Choroid plexus epithelial cell (primary cell): ENCODE measurements around the gene ATRX.
A peak's percentile ranks its signal among the peaks of the same experiment; 100 is the strongest.
"Not testable (repeated sequence)": the region's sequence is repeated elsewhere in the genome, so short reads cannot be mapped to it uniquely, and the experiment has no call there.

Source experiments
- DNase-seq: peaks from one replicate; pipeline ENCODE4 v3.0.0-alpha.2; 2010; ENCODE audit warnings: low read depth
- H3K4me3 ChIP-seq: 2 replicates; pipeline ENCODE4 v1.5.1; 2011; ENCODE audit warnings: low read depth, mild to moderate bottlenecking, control low read depth, low read length, moderate library complexity
- TF ChIP-seq, protein P1 (sequence below): conservative IDR thresholded peaks from 2 replicates; pipeline ENCODE4 v1.5.1; 2011; ENCODE audit warnings: low read depth, mild to moderate bottlenecking, control low read depth, inconsistent platforms, low read length, moderate library complexity

Gene ATRX

GRCh38 chrX:77527233-77528001 lies 258.6 kb downstream of the ATRX start:
- H3K4me3 ChIP-seq, result no peak overlapping the region
- no peak for DNase-seq
- TF ChIP-seq, protein P1, sequence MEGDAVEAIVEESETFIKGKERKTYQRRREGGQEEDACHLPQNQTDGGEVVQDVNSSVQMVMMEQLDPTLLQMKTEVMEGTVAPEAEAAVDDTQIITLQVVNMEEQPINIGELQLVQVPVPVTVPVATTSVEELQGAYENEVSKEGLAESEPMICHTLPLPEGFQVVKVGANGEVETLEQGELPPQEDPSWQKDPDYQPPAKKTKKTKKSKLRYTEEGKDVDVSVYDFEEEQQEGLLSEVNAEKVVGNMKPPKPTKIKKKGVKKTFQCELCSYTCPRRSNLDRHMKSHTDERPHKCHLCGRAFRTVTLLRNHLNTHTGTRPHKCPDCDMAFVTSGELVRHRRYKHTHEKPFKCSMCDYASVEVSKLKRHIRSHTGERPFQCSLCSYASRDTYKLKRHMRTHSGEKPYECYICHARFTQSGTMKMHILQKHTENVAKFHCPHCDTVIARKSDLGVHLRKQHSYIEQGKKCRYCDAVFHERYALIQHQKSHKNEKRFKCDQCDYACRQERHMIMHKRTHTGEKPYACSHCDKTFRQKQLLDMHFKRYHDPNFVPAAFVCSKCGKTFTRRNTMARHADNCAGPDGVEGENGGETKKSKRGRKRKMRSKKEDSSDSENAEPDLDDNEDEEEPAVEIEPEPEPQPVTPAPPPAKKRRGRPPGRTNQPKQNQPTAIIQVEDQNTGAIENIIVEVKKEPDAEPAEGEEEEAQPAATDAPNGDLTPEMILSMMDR, result no peak

DNA sequence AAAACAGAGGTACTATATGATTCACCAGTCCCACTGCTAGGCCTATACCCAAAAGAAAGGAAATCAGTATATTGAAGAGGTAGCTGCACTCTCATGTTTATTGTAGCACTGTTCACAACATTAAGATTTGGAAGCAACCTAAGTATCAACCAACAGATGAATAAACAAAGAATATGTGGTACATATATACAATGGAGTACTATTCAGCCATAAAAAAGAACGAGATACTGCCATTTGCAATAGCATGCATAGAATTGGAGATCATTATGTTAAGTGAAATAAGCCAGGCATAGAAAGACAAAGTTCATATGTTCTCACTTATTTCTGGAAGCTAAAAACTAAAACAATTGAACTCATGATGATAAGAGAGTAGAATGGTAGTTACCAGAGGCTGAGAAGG lies 266.3 kb downstream of the ATRX start:
- TF ChIP-seq, protein P1, result no peak
- H3K4me3 ChIP-seq, result no peak overlapping the region
- no peak for DNase-seq

GRCh38 chrX:77514177-77514576 lies 271.8 kb downstream of the ATRX start:
- DNase-seq, result no peak
- no peak overlapping the region for H3K4me3 ChIP-seq
- TF ChIP-seq, protein P1, result no peak

DNA sequence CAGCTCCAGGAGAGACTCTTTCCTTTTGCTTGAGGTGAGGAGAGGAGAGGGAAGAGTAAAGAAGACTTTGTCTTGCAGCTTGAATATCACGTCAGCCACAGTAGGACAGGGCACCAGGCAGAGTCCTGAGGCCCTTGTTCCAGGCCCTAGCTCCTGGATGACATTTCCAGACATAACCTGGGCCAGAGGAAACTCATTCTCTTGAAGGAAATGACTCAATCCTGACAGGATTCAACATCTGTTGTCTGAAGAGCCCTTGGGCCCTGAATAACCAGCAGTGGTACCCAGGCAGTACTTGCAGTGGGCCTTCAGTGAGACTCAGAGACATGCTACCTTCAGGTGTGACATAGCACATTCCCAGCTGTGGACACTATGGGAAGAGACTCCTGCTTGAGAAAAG lies 276.0 kb downstream of the ATRX start:
- TF ChIP-seq, protein P1, result no peak
- DNase-seq, result no peak
- H3K4me3 ChIP-seq, result no peak overlapping the region

DNA sequence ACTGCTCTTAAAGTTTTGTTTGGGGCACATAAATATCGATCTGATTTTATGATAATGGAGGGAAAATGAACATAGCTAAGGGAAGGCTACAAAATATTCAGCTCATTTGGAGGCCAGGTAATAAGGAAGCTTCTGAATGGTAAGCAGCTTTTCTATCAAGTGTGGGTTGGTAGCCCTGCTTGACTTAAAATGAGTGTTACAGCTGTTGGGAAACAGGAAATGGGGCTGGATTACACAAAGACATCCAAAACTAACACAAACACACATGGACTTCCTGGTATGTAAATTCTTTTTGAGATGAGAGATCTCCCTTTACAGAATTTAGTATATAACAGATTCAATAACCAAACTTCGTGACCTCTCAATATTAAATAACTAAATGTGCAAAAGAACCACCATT lies 280.8 kb downstream of the ATRX start:
- TF ChIP-seq, protein P1, result no peak
- DNase-seq, result peak; percentile 80
- H3K4me3 ChIP-seq, result no peak overlapping the region

GRCh38 chrX:77502951-77503525 lies 283.0 kb downstream of the ATRX start:
- no peak for DNase-seq
- TF ChIP-seq, protein P1, result no peak
- H3K4me3 ChIP-seq, result no peak overlapping the region

- DNase-seq, H3K4me3 ChIP-seq: not testable (repeated sequence)
Measured at GRCh38 chrX:77500164-77500563, 285.9 kb downstream of the ATRX start.
